HepG2 (cell line): ENCODE measurements around the gene DYTN. TPM values are rescaled to one million over a fixed set of nuclear protein-coding genes. Genes with fewer than 3 reads are reported as not detected.

Experiments used
- ATAC-seq: fragments of 200-7000 bp; cut with Tn5 transposase; 3 replicates; pipeline ENCODE4 v1.9.1; 2020; ENCODE audit warnings: mild to moderate bottlenecking, moderate library complexity
- BruUV-seq: library from RNA; stranded (reverse); fragments of 400-500 nt; replicated peaks from 2 replicates; lab custom pipeline; 2021; lab: Mats Ljungman, UMichigan
- CTCF ChIA-PET: fragments of 300-600 bp; formaldehyde crosslinking; extraction: SDS; loops from one replicate; lab custom pipeline; 2021; ENCODE audit warnings: low total read pairs, inconsistent platforms, low intra/inter-chr PET ratio; lab: Yijun Ruan, JAX
- POLR2A ChIA-PET: fragments of 350-600 bp; sonication (Branson Sonifier 250); formaldehyde crosslinking; loops from one replicate; lab custom pipeline; 2020; ENCODE audit warnings: antibody characterized with exemption, inconsistent platforms; lab: Yijun Ruan, JAX
- DNase-seq: peaks from one replicate; pipeline ENCODE4 v3.0.0-alpha.2; 2015; ENCODE audit warnings: low spot score
- FAIRE-seq: peaks from 3 replicates; lab custom pipeline; 2011; peaks lifted over from hg19 to GRCh38; lab: Jason Lieb, UNC
- H2AFZ ChIP-seq: one replicate; pipeline ENCODE4 v1.6.1; 2011; ENCODE audit warnings: low read length, inconsistent platforms
- H3K27ac ChIP-seq: fragments of 300-600 bp; 3 replicates; pipeline ENCODE4 v1.8.0; 2011; ENCODE audit warnings: mixed run types, mild to moderate bottlenecking, mixed read lengths, low read length, inconsistent platforms; ENCODE audit not compliant: insufficient read depth; ENCODE audit errors: extremely low read length
- H3K27me3 ChIP-seq, 2 experiments: fragments of 200-600 bp in 1 of 2; 2 replicates in 1 of 2; 3 replicates in 1 of 2; pipeline versions ENCODE4 v1.6.0 to v1.8.0; 2011; ENCODE audit warnings: low read length in 2 of 2, mild to moderate bottlenecking in 2 of 2, moderate library complexity in 2 of 2, inconsistent platforms in 1 of 2; ENCODE audit not compliant: insufficient read depth in 2 of 2, control insufficient read depth in 1 of 2
- H3K36me3 ChIP-seq, 2 experiments: fragments of 200-600 bp in 1 of 2; replicated peaks in 1 of 2; 2 replicates in 1 of 2; 3 replicates in 1 of 2; pipeline versions ENCODE4 v1.5.1 to v1.8.0; 2011; ENCODE audit warnings: low read length in 2 of 2, inconsistent platforms in 1 of 2; ENCODE audit not compliant: insufficient read depth in 2 of 2, control insufficient read depth in 1 of 2
- H3K4me1 ChIP-seq: 2 replicates; pipeline ENCODE4 v1.5.1; 2012; ENCODE audit warnings: low read length, inconsistent platforms; ENCODE audit not compliant: insufficient read depth
- H3K4me2 ChIP-seq: 2 replicates; pipeline ENCODE4 v1.6.0; 2011; ENCODE audit warnings: low read depth, low read length, inconsistent platforms
- H3K4me3 ChIP-seq, 3 experiments: fragments of 200-600 bp in 1 of 3; sonication (generic), shearing (Covaris generic) in 1 of 3; replicated peaks in 1 of 3; 2 replicates each; pipeline ENCODE4 v1.5.1; 2011 to 2016; ENCODE audit warnings: low read length in 3 of 3, inconsistent platforms in 2 of 3, low read depth in 2 of 3, mild to moderate bottlenecking in 2 of 3, control low read depth in 1 of 3, mixed read lengths in 1 of 3; ENCODE audit not compliant: insufficient read depth in 1 of 3
- H3K79me2 ChIP-seq: one replicate; pipeline ENCODE4 v1.6.1; 2011; ENCODE audit warnings: low read length, inconsistent platforms; ENCODE audit not compliant: insufficient read depth
- H3K9ac ChIP-seq: 2 replicates; pipeline ENCODE4 v1.6.0; 2011; ENCODE audit warnings: mild to moderate bottlenecking, low read depth, low read length, inconsistent platforms; ENCODE audit not compliant: insufficient read depth
- H3K9me3 ChIP-seq: 2 replicates; pipeline ENCODE4 v1.5.1; 2012; ENCODE audit warnings: mild to moderate bottlenecking, low read length
- H4K20me1 ChIP-seq: 2 replicates; pipeline ENCODE4 v1.6.0; 2011; ENCODE audit warnings: inconsistent platforms, mild to moderate bottlenecking, low read length, moderate library complexity; ENCODE audit not compliant: insufficient read depth
- BORCS8-MEF2B ChIP-seq: sonication (generic); formaldehyde crosslinking; IDR thresholded peaks from 2 replicates; pipeline ENCODE4 v1.8.0; 2022; ENCODE audit warnings: mild to moderate bottlenecking, missing genetic modification reagents
- MAFF ChIP-seq: IDR thresholded peaks from 2 replicates; pipeline ENCODE4 v1.6.1; 2011; ENCODE audit warnings: low read depth, low read length, improper control_type of control experiment
- MAFK ChIP-seq, 2 experiments: IDR thresholded peaks in 1 of 2; conservative IDR thresholded peaks in 1 of 2; 2 replicates each; pipeline ENCODE4 v1.6.1; 2011; ENCODE audit warnings: improper control_type of control experiment in 2 of 2, low read length in 2 of 2
- NFE2L2 ChIP-seq: fragments of 150-350 bp; IDR thresholded peaks from 2 replicates; pipeline ENCODE4 v1.6.1; 2014; ENCODE audit warnings: low read length
- ZNF607 ChIP-seq: sonication (generic); formaldehyde crosslinking; IDR thresholded peaks from 2 replicates; pipeline ENCODE4 v1.5.1; 2020; ENCODE audit warnings: missing genetic modification reagents, mild to moderate bottlenecking, borderline replicate concordance
- WGBS: methylation state at CpG from one replicate; pipeline ENCODE4 v1.1.6; 2017; ENCODE audit warnings: low lambda C conversion rate; 5-methylcytosine and 5-hydroxymethylcytosine counted together
- in situ Hi-C: cut with HindIII; loops from 2 replicates; pipeline ENCODE4 v1.10.0; 2017; ENCODE audit warnings: low pct_unique_long_range_greater_than_20kb; ENCODE audit not compliant: extremely low pct_ligation_motif_present
- intact Hi-C: fragments of 100-400 bp; cut with micrococcal nuclease; formaldehyde crosslinking; loops from one replicate; pipeline ENCODE4 v1.10.0; 2022; ENCODE audit not compliant: unreplicated experiment
- polyA plus RNA-seq, 8 experiments: library from polyadenylated mRNA; depleted of rRNA in 3 of 8; stranded (reverse) in 7 of 8; unstranded in 1 of 8; fragments of >200 nt; fragmentation: Illumina TruSeq in 4 of 8; extraction: Trizol in 4 of 8; gene quantifications; 2 replicates each; pipeline versions ENCODE4 v1.2.1 to v1.2.3, GENCODE V29; 2011 to 2016; ENCODE audit warnings: low read depth in 4 of 8, missing spikeins in 1 of 8, mixed read lengths in 1 of 8; ENCODE audit not compliant: insufficient read depth in 1 of 8
- total RNA-seq, 5 experiments: library from RNA; depleted of rRNA; stranded (reverse); fragments of >200 nt; fragmentation: Illumina TruSeq; extraction: Trizol; gene quantifications; 2 replicates each; pipeline ENCODE4 v1.2.3, GENCODE V29; 2016; ENCODE audit warnings: low read depth in 1 of 5

The DYTN gene
- total and polyA plus RNA-seq, 2 of the 13 experiments (the other 11 are each of a cell fraction or from before 2014, with no cell fraction given), result not detected

DNA sequence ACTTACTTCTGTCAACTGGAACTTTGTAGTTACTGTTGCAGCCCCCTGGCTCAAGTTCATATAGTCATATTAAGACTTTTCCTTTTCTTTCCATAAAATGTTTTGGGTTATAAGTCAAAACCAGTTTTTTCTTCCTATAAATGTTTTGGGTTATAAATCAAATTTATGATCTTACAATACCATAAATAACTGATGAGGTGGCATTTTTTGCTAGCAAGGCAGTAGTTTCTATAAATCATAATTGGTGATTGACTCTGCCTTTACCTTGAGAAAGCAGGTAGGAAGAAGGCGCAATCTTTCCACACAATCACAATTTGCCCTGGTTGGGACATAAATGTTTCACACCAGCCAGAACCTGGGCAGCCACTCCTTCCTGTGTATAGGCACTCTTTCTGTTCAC lies 5.1 kb upstream of the DYTN start:
- FAIRE-seq, result no peak
- Histone ChIP-seq H3K9me3 (no peaks in the 10 kb centered on the region), H2AFZ (no peak overlapping the region), H4K20me1 (no peaks in the 10 kb centered on the region), H3K36me3 (no peaks in the 10 kb centered on the region), H3K79me2 (no peaks in the 10 kb centered on the region), H3K27me3 (no peaks in the 10 kb centered on the region), H3K4me3 (no peak overlapping the region), H3K4me1 (no peaks in the 10 kb centered on the region), H3K9ac (no peak overlapping the region), H3K4me2 (no peak overlapping the region), H3K27ac (no peak overlapping the region)
- POLR2A ChIA-PET, result no interaction called here
- TF ChIP-seq ZNF607 (no peak), MAFF (peak; percentile 91), MAFK (conservative IDR thresholded peaks at IDR 0.05 in 1 of 2, IDR thresholded peaks at IDR 0.05 in 1 of 2; ENCODE audit: low read length in 2 of 2) (peak; percentile 90 to 95)
- CTCF ChIA-PET, result no interaction called here
- in situ Hi-C loops, result no loop called here
- no peak for DNase-seq
- intact Hi-C loops, result no loop called here
- 3% methylated on average over 1 of the region's 1 CpG for WGBS
- BruUV-seq, result no TSS peak
- ATAC-seq, result no peak

GRCh38 chr2:206721256-206721920 lies 3.2 kb upstream of the DYTN start:
- TF ChIP-seq BORCS8-MEF2B (CRISPR knock-in tag), result no peak
- TF ChIP-seq MAFK (conservative IDR thresholded peaks at IDR 0.05 in 1 of 2, IDR thresholded peaks at IDR 0.05 in 1 of 2; ENCODE audit: low read length in 2 of 2), result 0 out of 4 replicates have a peak, but pooled peaks have one; percentile 27 to 44
- TF ChIP-seq NFE2L2, result peak; percentile 69; the same call in 1 of the 2 replicates
- TF ChIP-seq MAFF, result peak; percentile 30; the same call in 1 of the 2 replicates
- POLR2A ChIA-PET, result no interaction called here

More at GRCh38 chr2:206721256-206721920, 3.2 kb upstream of the DYTN start:
- Histone ChIP-seq H3K27me3 (no peaks in the 10 kb centered on the region), H3K9ac (no peak overlapping the region), H3K4me2 (no peak overlapping the region), H4K20me1 (no peaks in the 10 kb centered on the region), H3K4me1 (no peaks in the 10 kb centered on the region), H2AFZ (no peak overlapping the region), H3K27ac (no peak overlapping the region), H3K4me3 (no peak overlapping the region), H3K9me3 (no peaks in the 10 kb centered on the region), H3K79me2 (no peaks in the 10 kb centered on the region), H3K36me3 (no peaks in the 10 kb centered on the region)
- no peak for DNase-seq
- no peak for FAIRE-seq
- 35% methylated on average over 4 of the region's 4 CpGs for WGBS
- CTCF ChIA-PET, result no interaction called here
- intact Hi-C loops (no loop called here), in situ Hi-C loops (no loop called here)
- BruUV-seq, result no TSS peak
- ATAC-seq, result no peak
